Measurements from ENCODE around the gene PLEKHS1.
"Not testable (repeated sequence)": the region's sequence is repeated elsewhere in the genome, so short reads cannot be mapped to it uniquely, and the experiment has no call there.

Gene PLEKHS1

GRCh38 chr10:113801569-113801968 lies 50.1 kb downstream of the PLEKHS1 start:
- H3K4me1 Mint-ChIP-seq (ENCODE audit: low read depth): no peaks in the 10 kb centered on the region
- H3K27ac Mint-ChIP-seq: no peak overlapping the region
- no peak overlapping the region for H3K4me3 Mint-ChIP-seq
- DNase-seq: no peak
- H3K9me3 Mint-ChIP-seq: no peaks in the 10 kb centered on the region
- H3K36me3 Mint-ChIP-seq (ENCODE audit: low read depth): no peaks in the 10 kb centered on the region
- peaks cover 19% of the 10 kb centered on the region for H3K27me3 Mint-ChIP-seq

- peaks cover 19% of the 10 kb centered on the region for H3K27me3 Mint-ChIP-seq
- H3K4me3 Mint-ChIP-seq: no peak overlapping the region
- no peaks in the 10 kb centered on the region for H3K4me1 Mint-ChIP-seq (ENCODE audit: low read depth)
- DNase-seq: no peak
- H3K27ac Mint-ChIP-seq: no peak overlapping the region
- H3K36me3 Mint-ChIP-seq (ENCODE audit: low read depth): no peaks in the 10 kb centered on the region
- no peaks in the 10 kb centered on the region for H3K9me3 Mint-ChIP-seq
Observed at GRCh38 chr10:113802997-113803396, 51.5 kb downstream of the PLEKHS1 start.

GRCh38 chr10:113806503-113806902 lies 55.0 kb downstream of the PLEKHS1 start:
- Mint-ChIP-seq H3K36me3 (ENCODE audit: low read depth) (no peaks in the 10 kb centered on the region), H3K27me3 (peaks cover 20% of the 10 kb centered on the region), H3K4me1 (ENCODE audit: low read depth) (no peaks in the 10 kb centered on the region), H3K9me3 (no peaks in the 10 kb centered on the region), H3K27ac (no peak overlapping the region), H3K4me3 (no peak overlapping the region)
- no peak for DNase-seq

- no peaks in the 10 kb centered on the region for H3K36me3 Mint-ChIP-seq (ENCODE audit: low read depth)
- H3K27me3 Mint-ChIP-seq: peaks cover 30% of the 10 kb centered on the region
- H3K4me1 Mint-ChIP-seq (ENCODE audit: low read depth): no peaks in the 10 kb centered on the region
- H3K27ac Mint-ChIP-seq: no peak overlapping the region
- no peaks in the 10 kb centered on the region for H3K9me3 Mint-ChIP-seq
- no peak overlapping the region for H3K4me3 Mint-ChIP-seq
- no peak for DNase-seq
Observed at GRCh38 chr10:113808168-113808567, 56.7 kb downstream of the PLEKHS1 start.

GRCh38 chr10:113814700-113815099 lies 63.2 kb downstream of the PLEKHS1 start:
- not testable (repeated sequence) for DNase-seq; H3K4me1 Mint-ChIP-seq (ENCODE audit: low read depth); H3K27ac Mint-ChIP-seq; H3K4me3 Mint-ChIP-seq; H3K36me3 Mint-ChIP-seq (ENCODE audit: low read depth); H3K9me3 Mint-ChIP-seq
- H3K27me3 Mint-ChIP-seq: peaks cover 13% of the 10 kb centered on the region

GRCh38 chr10:113819989-113820388 lies 68.5 kb downstream of the PLEKHS1 start:
- no peaks in the 10 kb centered on the region for H3K4me1 Mint-ChIP-seq (ENCODE audit: low read depth)
- H3K4me3 Mint-ChIP-seq: no peak overlapping the region
- no peaks in the 10 kb centered on the region for H3K27me3 Mint-ChIP-seq
- H3K27ac Mint-ChIP-seq: no peak overlapping the region
- H3K9me3 Mint-ChIP-seq: no peaks in the 10 kb centered on the region
- no peak for DNase-seq
- no peaks in the 10 kb centered on the region for H3K36me3 Mint-ChIP-seq (ENCODE audit: low read depth)

- Mint-ChIP-seq H3K27me3 (no peaks in the 10 kb centered on the region), H3K4me3 (no peak overlapping the region), H3K9me3 (no peaks in the 10 kb centered on the region), H3K4me1 (ENCODE audit: low read depth) (no peaks in the 10 kb centered on the region), H3K27ac (no peak overlapping the region), H3K36me3 (ENCODE audit: low read depth) (no peaks in the 10 kb centered on the region)
- DNase-seq: no peak
Observed at GRCh38 chr10:113820507-113820906, 69.0 kb downstream of the PLEKHS1 start.

GRCh38 chr10:113821306-113821705 lies 69.8 kb downstream of the PLEKHS1 start:
- DNase-seq; H3K9me3 Mint-ChIP-seq; H3K4me3 Mint-ChIP-seq; H3K27ac Mint-ChIP-seq; H3K27me3 Mint-ChIP-seq; H3K4me1 Mint-ChIP-seq (ENCODE audit: low read depth); H3K36me3 Mint-ChIP-seq (ENCODE audit: low read depth): not testable (repeated sequence)

- H3K36me3 Mint-ChIP-seq (ENCODE audit: low read depth): no peaks in the 10 kb centered on the region
- DNase-seq: no peak
- H3K4me3 Mint-ChIP-seq: no peak overlapping the region
- H3K27ac Mint-ChIP-seq: no peak overlapping the region
- no peaks in the 10 kb centered on the region for H3K27me3 Mint-ChIP-seq
- H3K9me3 Mint-ChIP-seq: no peaks in the 10 kb centered on the region
- H3K4me1 Mint-ChIP-seq (ENCODE audit: low read depth): no peaks in the 10 kb centered on the region
Observed at GRCh38 chr10:113822174-113822573, 70.7 kb downstream of the PLEKHS1 start.

- no peak overlapping the region for H3K27ac Mint-ChIP-seq
- H3K4me1 Mint-ChIP-seq (ENCODE audit: low read depth): no peaks in the 10 kb centered on the region
- H3K4me3 Mint-ChIP-seq: no peak overlapping the region
- DNase-seq: no peak
- no peaks in the 10 kb centered on the region for H3K27me3 Mint-ChIP-seq
- no peaks in the 10 kb centered on the region for H3K9me3 Mint-ChIP-seq
- no peaks in the 10 kb centered on the region for H3K36me3 Mint-ChIP-seq (ENCODE audit: low read depth)
Observed at GRCh38 chr10:113823389-113823788, 71.9 kb downstream of the PLEKHS1 start.

GRCh38 chr10:113825791-113826190 lies 74.3 kb downstream of the PLEKHS1 start:
- Mint-ChIP-seq H3K4me1 (ENCODE audit: low read depth) (no peaks in the 10 kb centered on the region), H3K36me3 (ENCODE audit: low read depth) (no peaks in the 10 kb centered on the region), H3K4me3 (no peak overlapping the region), H3K27ac (no peak overlapping the region), H3K27me3 (no peaks in the 10 kb centered on the region), H3K9me3 (no peaks in the 10 kb centered on the region)
- no peak for DNase-seq

- H3K27me3 Mint-ChIP-seq; DNase-seq; H3K27ac Mint-ChIP-seq; H3K36me3 Mint-ChIP-seq (ENCODE audit: low read depth); H3K4me1 Mint-ChIP-seq (ENCODE audit: low read depth); H3K9me3 Mint-ChIP-seq; H3K4me3 Mint-ChIP-seq: not testable (repeated sequence)
Observed at GRCh38 chr10:113828567-113828966, 77.1 kb downstream of the PLEKHS1 start.

Data from activated T-cell treated with anti-CD3 and anti-CD28 coated beads, Interleukin-2, amount 50 U/mL, for 24 hours (primary cell).